ENCODE measurements around the gene CRK. TPM values are rescaled to one million over a fixed set of nuclear protein-coding genes. Genes with fewer than 3 reads are reported as not detected.

Gene CRK
- total RNA-seq, 1 experiment from 2014 or later, result 57.9 TPM

DNA sequence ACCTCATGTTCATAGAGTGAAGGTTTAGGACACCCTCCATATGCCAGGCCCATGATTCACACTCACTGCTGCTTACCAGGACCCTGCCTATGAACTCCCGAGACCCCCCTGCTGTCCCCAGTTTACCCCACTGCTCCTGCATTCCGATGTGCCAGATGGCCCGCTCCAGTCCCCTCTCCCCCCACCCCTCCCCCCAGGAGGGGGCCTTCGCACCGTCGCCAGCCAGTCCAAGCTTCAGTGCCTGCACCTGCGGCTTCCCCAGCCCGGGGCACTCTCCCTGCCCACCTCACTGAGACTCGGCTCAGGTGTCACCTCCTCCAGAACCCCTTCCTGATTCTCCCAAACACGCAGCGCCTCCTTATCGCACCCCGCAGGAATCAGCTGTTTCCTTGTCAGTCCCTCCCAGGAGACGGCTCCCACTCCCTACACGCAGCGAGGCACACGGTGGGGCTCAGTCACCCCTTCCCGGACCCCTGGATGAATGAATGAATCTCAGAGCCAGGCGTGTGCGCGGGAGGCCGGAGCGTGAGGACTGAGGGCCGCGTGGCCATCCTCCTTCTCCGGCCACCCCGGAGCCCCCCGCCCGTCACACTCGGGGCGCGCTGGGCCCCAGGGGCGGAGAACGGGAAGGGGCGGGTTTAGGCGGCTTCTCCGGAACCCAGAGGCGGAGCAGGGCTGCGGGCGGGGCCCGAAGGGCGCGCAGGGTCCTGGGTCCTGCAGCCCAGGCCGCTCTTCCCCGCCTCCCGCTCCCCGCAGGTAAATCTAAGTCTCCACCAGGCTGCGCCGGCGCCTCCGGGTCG, 34.8 kb upstream of the CRK start:
- ChIA-PET POLR2A (ENCODE audit: unreplicated experiment) (no interaction called here), CTCF (interaction anchor here (1.1 kb wide), 1 partner anchor 125 kb away, joined by 3 read pairs; no protein-coding TSS in a partner anchor)
- Histone ChIP-seq H3K27me3 (ENCODE audit: insufficient read depth, low read depth) (no peaks in the 10 kb centered on the region), H3K36me3 (ENCODE audit: low read depth) (no peaks in the 10 kb centered on the region), H2AFZ (peak overlapping the region; percentile 85), H3K9me2 (ENCODE audit: insufficient read depth) (no peaks in the 10 kb centered on the region), H3K4me1 (replicated peaks; ENCODE audit: insufficient read depth) (peaks cover 48% of the 10 kb centered on the region), H4K20me1 (ENCODE audit: insufficient read depth) (no peaks in the 10 kb centered on the region), H3K9me3 (ENCODE audit: insufficient read depth, low read depth) (no peaks in the 10 kb centered on the region), H3K79me2 (ENCODE audit: low read depth) (peaks cover 24% of the 10 kb centered on the region), H3K4me2 (peak overlapping the region; percentile 95), H3K4me3 (peak overlapping the region; percentile 93), H3K27ac (no peak overlapping the region), H3F3A (ENCODE audit: insufficient read depth, low read depth) (peaks cover 58% of the 10 kb centered on the region; the same call in 1 of the 2 replicates)
- DNase-seq, result peak; percentile 48 to 76
- no peak for TF ChIP-seq EZH2 (IDR thresholded peaks at IDR 0.05; ENCODE audit: low read depth)
- TF ChIP-seq, protein P1, sequence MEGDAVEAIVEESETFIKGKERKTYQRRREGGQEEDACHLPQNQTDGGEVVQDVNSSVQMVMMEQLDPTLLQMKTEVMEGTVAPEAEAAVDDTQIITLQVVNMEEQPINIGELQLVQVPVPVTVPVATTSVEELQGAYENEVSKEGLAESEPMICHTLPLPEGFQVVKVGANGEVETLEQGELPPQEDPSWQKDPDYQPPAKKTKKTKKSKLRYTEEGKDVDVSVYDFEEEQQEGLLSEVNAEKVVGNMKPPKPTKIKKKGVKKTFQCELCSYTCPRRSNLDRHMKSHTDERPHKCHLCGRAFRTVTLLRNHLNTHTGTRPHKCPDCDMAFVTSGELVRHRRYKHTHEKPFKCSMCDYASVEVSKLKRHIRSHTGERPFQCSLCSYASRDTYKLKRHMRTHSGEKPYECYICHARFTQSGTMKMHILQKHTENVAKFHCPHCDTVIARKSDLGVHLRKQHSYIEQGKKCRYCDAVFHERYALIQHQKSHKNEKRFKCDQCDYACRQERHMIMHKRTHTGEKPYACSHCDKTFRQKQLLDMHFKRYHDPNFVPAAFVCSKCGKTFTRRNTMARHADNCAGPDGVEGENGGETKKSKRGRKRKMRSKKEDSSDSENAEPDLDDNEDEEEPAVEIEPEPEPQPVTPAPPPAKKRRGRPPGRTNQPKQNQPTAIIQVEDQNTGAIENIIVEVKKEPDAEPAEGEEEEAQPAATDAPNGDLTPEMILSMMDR (conservative IDR thresholded peaks at IDR 0.05), result no peak
- no TSS peak for BruUV-seq (replicated peaks)
- intact Hi-C loops (cut with micrococcal nuclease; ENCODE audit: unreplicated experiment), result loop anchor here (1.0 kb wide), 1 partner anchor 126 kb away; no protein-coding TSS in a partner anchor

DNA sequence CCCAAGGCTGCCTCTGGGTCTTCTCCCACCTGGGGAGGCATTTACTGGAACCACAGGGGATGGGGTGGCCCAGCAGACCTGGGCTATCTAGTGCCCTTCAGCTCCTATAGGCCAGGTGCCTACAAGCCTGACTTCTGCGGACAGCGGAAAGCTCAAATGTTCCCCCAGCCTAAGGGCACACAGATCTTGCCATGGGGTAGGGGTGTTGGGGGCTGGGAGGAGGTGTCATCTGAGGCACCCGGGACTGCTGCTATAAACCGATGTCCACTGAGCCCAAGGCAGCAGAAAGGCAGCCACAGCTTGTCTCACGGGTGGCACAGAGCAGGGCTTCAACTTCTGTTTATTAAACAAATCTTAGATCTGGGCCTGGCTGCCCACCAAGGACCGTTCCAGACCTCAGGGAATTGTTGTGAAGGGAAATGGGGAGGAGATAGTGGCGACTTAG, 32.8 kb upstream of the CRK start:
- POLR2A ChIA-PET (ENCODE audit: unreplicated experiment), result interaction anchor here (0.6 kb wide), 1 partner anchor 91 kb away, joined by 4 read pairs; no protein-coding TSS in a partner anchor
- Histone ChIP-seq H3K79me2 (ENCODE audit: low read depth) (peaks cover 24% of the 10 kb centered on the region), H3K4me1 (replicated peaks; ENCODE audit: insufficient read depth) (peaks cover 58% of the 10 kb centered on the region), H3K9me3 (ENCODE audit: insufficient read depth, low read depth) (no peaks in the 10 kb centered on the region), H3F3A (ENCODE audit: insufficient read depth, low read depth) (peaks cover 44% of the 10 kb centered on the region; the same call in 1 of the 2 replicates), H2AFZ (no peak overlapping the region), H3K4me2 (peak overlapping the region; percentile 92), H3K9me2 (ENCODE audit: insufficient read depth) (no peaks in the 10 kb centered on the region), H3K27ac (peak overlapping the region; percentile 26; the same call in 1 of the 2 replicates), H3K36me3 (ENCODE audit: low read depth) (no peaks in the 10 kb centered on the region), H3K4me3 (peak overlapping the region; percentile 56; the same call in 1 of the 2 replicates), H4K20me1 (ENCODE audit: insufficient read depth) (no peaks in the 10 kb centered on the region), H3K27me3 (ENCODE audit: insufficient read depth, low read depth) (no peaks in the 10 kb centered on the region)
- no TSS peak for BruUV-seq (replicated peaks)
- TF ChIP-seq EZH2 (IDR thresholded peaks at IDR 0.05; ENCODE audit: low read depth), result no peak
- TF ChIP-seq, protein P1 (conservative IDR thresholded peaks at IDR 0.05), result no peak
- DNase-seq, result no peak
- CTCF ChIA-PET, result interaction anchor here (0.7 to 1.6 kb wide), 2 partner anchors 27 to 124 kb away, joined by 3 to 4 read pairs; no protein-coding TSS in a partner anchor
- intact Hi-C loops (cut with micrococcal nuclease; ENCODE audit: unreplicated experiment), result loop anchor here (1.0 to 5.0 kb wide), 5 partner anchors 28 to 228 kb away; partner anchors contain the start of genes CRK, INPP5K, PITPNA and RILP

DNA sequence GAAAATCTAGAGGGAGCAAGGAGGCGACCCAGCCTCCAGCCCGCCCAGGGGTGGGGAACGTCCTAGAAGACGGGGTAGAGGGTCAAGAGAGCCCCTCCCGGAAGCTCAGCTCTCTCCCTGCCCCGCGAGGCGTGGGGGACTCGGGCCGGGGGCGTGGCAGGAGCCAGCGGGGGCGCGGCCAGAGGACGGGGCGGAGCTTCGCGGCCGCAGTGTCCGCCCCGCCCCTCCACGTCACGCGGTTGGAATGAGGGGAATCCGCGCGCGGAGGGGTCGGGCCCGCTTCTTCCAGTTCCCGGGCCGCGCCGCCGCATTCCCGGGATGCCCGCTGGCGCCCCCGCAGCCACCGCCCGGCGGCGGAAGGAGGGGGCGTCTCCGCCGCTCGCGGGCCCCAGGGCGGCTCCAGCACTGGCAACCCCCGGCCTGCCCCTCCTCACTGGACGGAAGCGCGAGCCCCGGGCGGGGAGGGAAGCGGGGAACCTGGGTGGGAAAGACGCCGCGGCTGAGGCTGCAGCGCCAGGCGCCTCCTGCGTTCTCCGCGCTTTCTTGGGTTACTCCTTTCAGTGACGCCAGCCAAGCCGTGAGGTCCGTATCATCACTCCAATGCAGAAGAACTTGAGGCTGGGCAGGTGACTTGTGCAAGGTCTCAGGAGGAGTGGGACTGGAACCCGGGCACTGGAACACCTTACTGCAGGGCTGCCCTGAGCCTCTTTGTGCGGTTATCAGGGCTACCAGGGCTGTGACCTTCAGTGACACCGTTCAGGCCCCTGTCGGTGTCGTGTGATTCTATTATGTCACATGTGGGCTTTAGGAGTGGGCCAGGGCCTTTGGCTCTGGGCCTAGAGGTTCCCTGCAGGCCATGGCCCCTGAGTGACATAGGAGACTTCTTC, 32.1 kb upstream of the CRK start:
- H3K4me1 ChIP-seq (replicated peaks; ENCODE audit: insufficient read depth), result peaks cover 58% of the 10 kb centered on the region
- H2AFZ ChIP-seq, result peak overlapping the region; percentile 76
- BruUV-seq (replicated peaks), result TSS peak; percentile 53
- no peaks in the 10 kb centered on the region for H3K27me3 ChIP-seq (ENCODE audit: insufficient read depth, low read depth)
- no peaks in the 10 kb centered on the region for H3K9me3 ChIP-seq (ENCODE audit: insufficient read depth, low read depth)
- no peaks in the 10 kb centered on the region for H3K36me3 ChIP-seq (ENCODE audit: low read depth)
- H3K4me3 ChIP-seq, result peak overlapping the region; percentile 56
- intact Hi-C loops (cut with micrococcal nuclease; ENCODE audit: unreplicated experiment), result loop anchor here (1.0 to 5.0 kb wide), 5 partner anchors 29 to 229 kb away; partner anchors contain the start of genes CRK, INPP5K, PITPNA and RILP
- peaks cover 24% of the 10 kb centered on the region for H3K79me2 ChIP-seq (ENCODE audit: low read depth)
- H4K20me1 ChIP-seq (ENCODE audit: insufficient read depth), result no peaks in the 10 kb centered on the region
- H3K4me2 ChIP-seq, result peak overlapping the region; percentile 92
- TF ChIP-seq, protein P1 (conservative IDR thresholded peaks at IDR 0.05), result no peak
- TF ChIP-seq EZH2 (IDR thresholded peaks at IDR 0.05; ENCODE audit: low read depth), result no peak
- ChIA-PET CTCF (interaction anchor here (0.6 to 1.6 kb wide), 3 partner anchors 27 to 131 kb away, joined by 3 to 4 read pairs (median 3); no protein-coding TSS in a partner anchor), POLR2A (ENCODE audit: unreplicated experiment) (interaction anchor here (0.6 to 0.7 kb wide), 4 partner anchors 13 to 126 kb away, joined by 3 to 11 read pairs (median 4); no protein-coding TSS in a partner anchor)
- H3F3A ChIP-seq (ENCODE audit: insufficient read depth, low read depth), result peaks cover 44% of the 10 kb centered on the region; the same call in 1 of the 2 replicates
- H3K27ac ChIP-seq, result peak overlapping the region; percentile 45
- no peaks in the 10 kb centered on the region for H3K9me2 ChIP-seq (ENCODE audit: insufficient read depth)
- DNase-seq, result peak; percentile 60 to 97
